ENCODE measurements around the gene AFG1L.

- TF ChIP-seq CTCF (conservative IDR thresholded peaks at IDR 0.05) (no peak), ZFX (IDR thresholded peaks at IDR 0.05) (no peak)
These were observed 70.6 kb downstream of the AFG1L start for GRCh38 chr6:108365478-108365877.

All from C4-2B (cell line).